ENCODE measurements around the gene KRTAP10-11.
"Not testable (repeated sequence)": the region's sequence is repeated elsewhere in the genome, so short reads cannot be mapped to it uniquely, and the experiment has no call there.

The KRTAP10-11 gene

DNA sequence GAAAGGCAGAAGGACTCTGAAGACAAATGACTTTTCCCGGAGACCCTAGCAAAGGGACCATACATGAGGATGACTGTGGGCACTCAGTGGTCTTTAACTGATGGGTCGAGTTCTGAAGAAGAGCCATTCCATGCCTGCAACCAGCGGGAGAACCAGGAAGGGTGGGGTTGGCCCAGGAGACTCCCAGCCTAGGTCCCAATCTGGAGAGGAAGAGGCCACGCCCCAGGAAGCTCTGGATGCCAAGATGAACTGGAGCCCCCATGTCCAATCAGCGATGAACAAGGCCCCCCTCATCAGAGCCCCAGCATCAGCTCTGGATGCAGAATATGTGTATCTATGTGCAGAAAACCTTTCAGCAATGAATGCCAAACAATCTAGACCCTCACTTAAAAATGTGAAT is 5.5 kb upstream of the KRTAP10-11 start:
- DNase-seq, result no peak

DNA sequence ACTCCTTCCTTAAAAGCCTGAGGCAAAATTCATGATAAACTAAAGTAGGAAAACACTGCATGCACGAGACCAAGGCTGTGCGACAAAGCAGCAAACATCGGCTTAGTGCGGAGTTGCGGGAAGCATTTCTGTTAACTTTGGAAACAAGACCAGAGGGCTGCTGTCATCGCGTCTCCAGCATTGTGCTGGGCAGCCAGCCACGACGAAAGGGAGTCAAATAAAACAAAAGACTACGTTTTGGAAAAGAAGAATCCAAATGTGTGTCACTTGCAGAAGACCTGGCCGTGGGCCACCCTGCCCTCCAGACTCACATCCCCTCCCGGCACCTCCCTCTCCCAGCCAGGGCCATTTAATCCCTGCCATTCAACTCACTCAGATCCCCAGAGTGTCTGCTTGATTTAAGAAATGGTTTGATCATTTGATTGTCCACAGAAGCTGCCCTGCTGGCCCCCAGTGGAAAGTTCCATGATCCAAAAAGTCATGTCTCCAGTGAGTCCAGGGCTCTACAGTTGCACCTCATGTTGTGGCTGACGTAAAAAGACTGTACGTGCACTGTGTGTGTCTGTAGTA is 2.4 kb upstream of the KRTAP10-11 start:
- DNase-seq, result no peak

DNA sequence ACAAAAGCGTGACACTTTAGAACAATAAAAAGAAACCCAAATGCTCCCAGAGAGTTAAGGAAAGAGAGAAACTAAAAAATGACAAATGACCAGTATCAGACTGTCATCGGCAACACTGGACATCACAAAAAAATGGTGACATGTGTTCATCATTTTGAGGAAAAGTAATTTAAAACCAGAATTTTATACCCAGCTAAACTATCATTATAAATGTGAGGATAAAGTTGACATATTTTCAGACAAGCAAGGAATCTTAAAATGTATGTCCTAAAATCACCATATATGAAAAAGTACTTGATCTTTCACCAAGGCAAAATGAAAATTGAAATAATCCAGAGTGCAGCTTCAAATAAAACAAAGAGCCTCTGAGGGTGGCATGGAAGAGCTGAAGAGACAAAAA is 1.3 kb upstream of the KRTAP10-11 start:
- no peak for DNase-seq

DNA sequence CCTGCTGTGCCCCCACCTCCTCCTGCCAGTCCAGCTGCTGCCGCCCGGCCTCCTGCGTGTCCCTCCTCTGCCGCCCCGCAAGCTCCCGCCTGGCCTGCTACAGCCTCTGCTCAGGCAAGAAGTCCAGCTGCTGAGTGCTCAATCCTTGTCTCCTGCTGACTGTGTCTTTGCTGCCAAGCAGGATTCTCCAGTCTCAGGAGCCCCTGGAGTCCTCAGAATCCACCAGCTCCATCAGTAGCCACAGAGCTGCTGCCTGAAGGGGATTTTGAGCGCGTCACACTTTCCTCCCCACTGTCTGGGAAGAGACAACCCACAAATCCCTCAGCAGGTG is 973 bp downstream of the KRTAP10-11 start:
- no peak for DNase-seq

DNA sequence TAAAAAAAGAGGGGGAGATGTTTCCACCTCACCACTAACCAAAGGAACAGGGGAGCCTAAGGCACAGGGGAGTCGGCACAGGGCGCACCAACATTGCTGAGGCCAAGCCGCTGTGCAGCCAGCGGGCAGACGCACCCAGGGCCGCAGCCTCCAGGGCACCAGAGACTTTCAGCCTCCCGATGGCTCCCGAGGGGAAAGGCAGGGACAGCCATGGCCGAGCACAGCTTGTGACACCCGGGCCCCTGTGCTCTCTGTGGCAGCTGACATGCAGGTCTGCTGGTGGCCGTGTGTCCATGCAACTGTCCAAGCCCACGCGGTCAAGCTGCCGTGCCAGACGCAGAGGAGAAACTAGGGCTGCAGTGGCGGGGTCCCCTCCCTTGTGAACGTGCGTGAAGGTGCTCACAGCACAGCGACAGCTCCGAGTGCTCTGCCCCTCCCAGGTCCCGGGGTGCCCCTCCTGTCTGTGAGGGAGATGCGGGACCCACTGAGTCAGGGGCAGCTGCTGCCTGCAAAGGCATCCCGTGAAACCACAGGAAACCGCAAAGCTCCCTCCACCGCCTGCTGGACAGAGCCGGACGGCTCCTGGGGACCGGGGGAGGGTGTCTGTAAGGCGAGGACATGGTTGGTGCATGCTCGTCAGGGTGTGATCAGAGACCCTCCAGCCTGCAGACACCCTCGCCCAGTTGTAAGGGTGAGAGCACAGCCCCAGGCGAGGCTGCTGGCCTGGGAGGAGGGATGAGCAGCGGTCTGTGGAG is 2.5 kb downstream of the KRTAP10-11 start:
- DNase-seq, result no peak

DNA sequence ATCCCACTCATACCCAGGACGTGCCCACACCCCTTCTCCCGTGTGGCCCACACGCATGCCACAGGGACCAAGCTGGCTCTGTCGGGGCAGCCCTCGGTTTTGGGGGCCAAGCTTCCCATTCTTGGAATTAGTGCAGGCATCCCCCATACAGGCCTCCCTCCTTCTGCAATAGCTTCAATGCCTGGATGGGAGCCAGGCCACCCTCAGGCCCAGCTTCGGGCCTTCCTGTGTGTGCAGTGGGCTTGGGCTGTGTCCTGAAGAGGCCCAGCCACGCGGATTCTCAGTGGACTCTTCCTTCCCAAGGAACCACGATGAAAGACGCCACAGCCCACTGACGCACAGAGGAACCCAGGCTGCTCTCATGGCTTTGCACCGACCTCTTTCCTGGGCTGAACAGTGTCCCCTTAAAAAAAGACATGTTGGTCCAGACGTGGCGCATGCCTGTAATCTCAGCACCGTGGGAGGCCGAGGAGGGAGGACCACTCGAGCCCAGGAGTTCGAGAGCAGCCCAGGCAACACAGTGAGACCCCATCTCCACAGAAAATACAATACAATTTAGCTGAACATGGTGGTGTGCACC is 3.4 kb downstream of the KRTAP10-11 start:
- no peak for DNase-seq

DNA sequence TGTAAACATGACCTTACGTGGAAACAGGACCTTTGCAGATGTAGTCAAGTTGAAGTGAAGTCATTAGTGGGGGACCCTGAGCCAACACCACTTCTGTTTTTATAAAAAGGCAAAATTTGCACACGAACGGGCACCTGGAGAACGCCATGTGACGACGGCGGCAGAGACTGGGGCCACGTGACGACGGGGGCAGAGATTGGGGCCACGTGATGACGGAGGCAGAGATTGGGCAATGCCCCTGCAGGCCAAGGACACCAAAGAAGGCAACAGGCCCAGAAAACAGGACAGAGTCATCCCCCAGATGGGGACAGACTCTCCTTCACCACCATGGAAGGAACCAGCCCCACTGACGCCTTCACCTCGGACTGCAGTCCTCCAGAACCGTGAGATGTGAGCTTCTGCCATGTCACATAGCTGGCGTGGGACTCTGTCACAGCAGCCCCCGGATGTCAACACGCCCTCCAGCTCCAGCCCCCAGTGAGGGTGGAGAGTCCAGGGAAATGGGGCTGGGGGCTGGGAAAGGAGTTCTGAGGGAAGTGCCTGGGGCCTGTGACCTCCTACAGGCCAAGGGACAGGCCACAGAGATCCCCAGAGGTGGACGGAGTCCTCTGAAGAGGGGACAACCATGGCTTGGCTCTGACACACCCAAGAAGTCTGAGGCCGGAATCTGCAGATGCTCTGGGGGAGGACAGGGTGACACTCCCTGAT is 4.2 kb downstream of the KRTAP10-11 start:
- no peak for DNase-seq

DNA sequence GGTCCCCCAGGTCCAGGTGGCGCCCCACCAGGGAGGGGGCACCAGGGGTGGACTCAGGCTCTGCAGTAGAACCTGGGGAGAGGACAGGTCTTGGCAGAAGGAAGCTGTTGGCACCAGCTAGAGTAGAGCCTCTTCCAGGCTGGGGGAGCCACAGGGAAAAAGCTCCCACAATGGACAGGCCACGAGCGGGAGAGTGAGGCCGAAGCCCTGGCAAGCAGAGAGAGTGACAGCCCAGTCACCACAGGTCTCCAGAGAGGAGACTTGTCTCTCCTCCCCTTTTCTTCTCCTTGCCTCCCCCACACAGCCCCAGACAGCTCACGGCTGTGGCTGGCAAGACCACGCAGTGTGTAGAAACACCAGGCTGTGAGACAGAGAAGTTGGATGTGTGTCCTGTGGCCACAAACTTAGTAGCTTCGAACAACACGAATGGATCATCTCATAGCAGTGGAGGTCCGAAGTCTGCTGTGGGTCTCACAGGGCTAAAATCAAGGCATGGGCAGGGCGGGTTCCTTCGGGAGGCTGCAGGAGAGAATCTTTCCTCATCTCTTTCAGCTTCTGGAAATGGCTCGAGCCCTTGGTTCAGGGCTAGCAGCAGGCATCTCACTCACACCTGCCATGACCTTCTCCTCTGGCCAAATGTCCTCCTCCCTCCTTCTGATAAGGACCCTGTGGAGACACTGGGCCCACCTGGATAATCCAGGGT is 4.9 kb downstream of the KRTAP10-11 start:
- no peak for DNase-seq

DNA sequence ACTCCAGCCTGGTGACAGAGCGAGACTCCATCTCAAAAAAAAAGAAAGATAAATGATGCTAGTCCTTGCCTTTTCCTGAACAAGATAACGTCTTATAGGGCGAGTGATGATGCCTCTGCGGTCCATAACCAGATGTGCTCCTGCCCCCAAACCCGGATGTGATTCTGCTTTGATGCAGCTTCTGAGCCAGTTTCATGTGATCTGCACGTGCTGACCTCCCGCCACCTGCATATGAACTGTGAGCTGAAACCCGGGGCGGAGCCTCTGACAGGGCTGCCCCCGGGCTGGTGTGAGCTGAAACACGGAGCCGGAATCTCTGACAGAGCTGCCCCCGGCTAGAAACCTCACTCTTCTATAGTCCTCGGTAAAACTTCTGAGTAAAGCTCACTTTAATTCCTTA is 6.9 kb downstream of the KRTAP10-11 start:
- no peak for DNase-seq

DNA sequence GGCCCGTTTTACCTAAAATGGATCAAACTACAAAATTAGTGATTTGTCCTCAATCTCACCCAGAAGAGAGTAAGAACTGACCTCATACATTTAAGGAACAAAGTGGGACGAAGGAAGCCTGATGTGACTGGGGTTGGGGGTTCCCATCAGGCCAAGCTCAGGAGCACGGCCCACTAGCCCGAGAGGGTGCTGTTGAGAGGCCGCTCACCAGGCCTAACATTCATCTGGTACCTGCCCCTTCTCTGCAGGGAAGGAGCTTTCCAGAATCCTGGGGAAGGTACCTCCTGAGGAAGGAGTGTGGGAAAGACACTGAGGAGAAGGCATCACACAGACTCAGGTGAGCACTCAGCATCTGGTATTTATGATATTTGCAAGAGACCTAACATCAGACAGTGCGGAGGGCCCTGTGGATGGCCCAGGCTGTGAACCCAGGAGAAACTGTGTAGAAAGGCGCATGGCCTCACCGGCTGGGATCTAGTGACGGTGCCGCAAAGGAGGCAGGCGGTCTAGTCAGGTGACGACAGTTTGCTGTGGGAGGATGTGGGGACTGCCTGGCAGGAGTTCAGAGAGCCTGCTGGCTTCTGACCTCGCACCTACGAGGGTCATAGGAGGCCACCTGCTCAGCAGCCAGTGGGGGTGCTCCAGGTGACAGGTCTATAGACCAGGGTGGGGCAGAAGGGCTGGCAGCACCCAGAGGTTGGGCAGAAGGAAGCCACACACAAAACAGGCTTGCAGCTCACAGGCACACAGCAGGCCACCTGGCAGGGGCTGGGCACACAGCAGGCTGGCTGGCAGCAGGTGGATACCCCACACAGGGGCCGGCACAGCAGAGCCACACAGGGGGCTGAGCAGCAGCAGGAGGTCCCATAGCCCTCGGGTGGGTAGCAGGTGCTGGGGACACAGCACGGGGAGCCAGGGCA is 7.7 kb downstream of the KRTAP10-11 start:
- DNase-seq, result peak; percentile 81

DNA sequence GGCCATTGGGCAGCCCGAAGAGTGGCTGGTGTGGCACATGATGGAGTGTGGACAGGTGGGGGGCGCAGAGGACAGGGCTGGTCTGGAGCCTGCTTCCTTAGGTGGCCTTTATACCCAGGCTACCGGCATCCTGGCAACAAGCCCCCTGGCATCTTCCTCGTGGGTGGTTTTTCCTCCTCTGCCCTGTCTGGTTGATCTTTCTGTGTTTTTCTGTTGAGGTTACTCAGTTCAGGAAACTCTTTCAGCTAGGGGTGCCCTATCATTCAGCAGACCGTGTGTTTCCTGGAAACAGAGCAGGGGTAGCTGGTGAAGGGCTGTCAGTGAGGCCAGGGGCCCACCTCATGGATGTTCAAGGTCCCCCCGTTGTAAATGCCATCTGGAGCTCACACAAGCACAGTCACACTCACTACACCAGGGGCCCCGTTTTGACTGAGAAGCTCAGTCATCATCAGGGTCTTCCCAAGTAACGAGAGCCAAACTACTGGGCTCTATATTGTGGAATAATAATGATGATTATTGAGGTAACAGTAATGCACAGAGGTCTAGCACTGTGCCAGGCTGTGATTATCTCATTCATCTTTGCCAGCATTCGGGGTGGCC is 8.5 kb downstream of the KRTAP10-11 start, which contains the start of gene KRTAP12-4:
Gene KRTAP12-4, minus strand, starts transcription at position 84 of the 600 bp plus-strand sequence. Its CDS starts 45 bp downstream, at position 39.
- DNase-seq, result peak; percentile 14

DNA sequence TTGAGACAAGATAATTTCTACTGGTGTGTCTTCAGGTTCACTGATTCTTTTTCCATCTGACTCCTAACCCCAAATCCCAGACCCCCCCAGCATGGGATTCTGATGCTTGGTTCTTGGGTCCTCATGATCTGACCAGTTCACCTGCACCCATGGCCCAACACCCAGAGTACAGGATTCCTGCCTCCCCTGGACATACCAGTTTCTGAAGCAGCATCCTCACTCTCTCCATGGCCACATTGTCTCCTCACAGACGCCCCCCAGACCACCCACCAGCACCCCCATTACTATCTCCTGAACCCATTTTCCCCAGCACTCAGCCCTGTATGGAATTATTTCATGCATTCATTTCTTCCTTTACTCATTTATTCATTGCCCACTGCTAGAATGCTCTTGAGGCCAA is 10.7 kb downstream of the KRTAP10-11 start:
- DNase-seq, result no peak

DNA sequence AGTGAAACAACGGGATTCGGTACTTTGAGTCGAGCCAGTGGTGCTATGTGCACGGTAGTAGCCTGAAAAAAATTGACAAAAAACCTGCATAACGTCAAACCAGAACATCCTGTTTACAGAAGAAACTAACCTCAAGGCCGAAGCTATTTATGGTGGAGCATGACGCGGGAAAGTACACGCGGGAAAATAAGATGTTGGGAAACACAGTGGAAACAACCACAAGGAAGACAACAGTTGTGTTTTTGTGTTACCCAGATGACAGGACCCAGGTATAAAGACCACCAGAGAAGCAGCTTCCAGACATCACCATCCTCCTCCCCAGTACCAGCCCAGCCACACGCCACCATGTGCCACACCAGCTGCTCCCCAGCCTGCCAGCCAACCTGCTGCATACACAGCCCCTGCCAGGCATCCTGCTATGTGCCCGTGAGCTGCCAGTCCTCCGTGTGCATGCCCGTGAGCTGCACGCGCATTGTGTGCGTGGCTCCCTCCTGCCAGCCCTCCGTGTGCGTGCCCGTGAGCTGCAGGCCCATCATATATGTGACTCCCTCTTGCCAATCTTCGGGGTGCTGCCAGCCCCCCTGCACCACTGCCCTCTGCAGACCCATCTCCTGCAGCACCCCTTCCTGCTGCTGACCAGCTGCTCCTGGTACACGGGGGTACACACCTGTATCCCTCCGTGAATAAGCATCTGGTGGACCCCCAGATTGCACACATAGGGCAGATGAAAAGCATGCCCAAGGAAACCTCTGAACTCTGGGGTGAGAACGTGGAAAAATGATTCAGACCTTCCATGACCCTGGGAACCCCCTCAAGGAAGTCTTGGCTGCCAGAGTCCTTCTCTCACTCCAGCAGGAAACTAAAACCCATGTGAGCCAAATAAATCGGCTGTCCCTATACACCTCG is 11.7 kb downstream of the KRTAP10-11 start, which contains the start of gene KRTAP12-3:
Gene KRTAP12-3, plus strand, starts transcription at position 298 of the 906 bp plus-strand sequence. Its CDS starts 48 bp downstream, at position 346.
- DNase-seq, result peak; percentile 85

DNA sequence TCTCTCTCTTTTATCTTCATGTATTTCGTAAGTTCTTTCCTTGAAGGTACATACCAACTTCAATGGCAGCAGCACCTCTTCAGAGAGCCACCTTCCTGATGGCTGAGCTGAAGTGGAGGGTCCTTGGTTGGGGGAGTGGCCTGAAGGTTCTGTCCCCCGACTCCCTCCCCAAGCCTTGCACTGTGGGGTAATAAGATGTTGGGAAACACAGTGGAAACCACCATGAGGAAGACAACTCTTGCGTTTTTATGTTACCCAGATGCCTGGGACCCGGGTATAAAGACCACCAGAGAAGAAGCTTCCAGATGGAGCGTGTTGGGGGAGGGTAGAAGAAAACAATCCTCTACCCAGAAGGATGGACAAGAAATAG is 12.3 kb downstream of the KRTAP10-11 start:
- DNase-seq, result no peak

DNA sequence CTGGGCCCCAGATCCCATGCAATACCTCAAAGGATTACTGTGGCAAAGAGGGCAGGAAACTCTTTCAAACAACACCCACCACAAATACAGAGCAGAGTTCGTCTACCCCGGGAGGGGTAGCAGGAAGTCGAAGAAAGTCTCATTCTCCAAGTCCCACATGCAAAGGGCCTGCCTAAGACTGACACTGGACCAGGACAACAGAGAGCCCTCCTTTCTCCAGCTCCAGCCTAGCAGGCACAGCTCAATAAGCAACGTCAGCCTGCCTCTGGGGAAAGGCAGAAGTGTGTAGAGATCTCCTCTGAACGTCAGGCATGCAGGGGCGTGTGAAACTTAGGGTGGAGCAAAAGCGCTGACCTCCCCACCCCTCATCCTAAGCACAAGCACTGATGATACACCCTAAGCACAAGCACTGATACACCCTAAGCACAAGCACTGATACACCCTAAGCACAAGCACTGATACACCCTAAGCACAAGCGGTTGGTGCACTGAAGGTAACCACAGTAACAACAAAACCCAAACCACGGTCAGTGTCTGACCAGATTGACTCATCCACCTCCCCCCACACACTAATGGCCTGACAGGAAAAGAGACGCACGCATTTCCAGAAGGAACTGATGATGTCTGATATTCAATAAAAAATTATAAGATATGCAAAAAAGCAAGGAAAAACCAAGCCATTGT is 12.8 kb downstream of the KRTAP10-11 start:
- DNase-seq, result peak; percentile 49

DNA sequence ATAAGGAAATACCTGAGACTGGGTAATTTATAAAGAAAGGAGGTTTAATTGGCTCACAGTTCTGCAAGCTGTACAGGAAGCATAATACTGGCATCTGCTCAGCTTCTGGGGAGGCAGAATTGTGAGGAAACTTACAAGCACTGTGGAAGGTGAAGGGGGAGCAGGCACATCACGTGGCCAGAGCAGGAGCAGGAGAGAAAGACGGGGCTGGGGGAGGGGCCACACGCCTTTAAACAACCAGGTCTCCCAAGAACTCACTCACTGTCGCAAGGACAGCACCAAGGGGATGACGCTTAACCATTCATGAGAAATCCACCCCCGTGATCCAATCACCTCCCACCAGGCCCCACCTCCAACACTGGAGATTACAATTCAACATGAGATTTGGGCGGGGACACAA is 15.4 kb downstream of the KRTAP10-11 start:
- not testable (repeated sequence) for DNase-seq

DNA sequence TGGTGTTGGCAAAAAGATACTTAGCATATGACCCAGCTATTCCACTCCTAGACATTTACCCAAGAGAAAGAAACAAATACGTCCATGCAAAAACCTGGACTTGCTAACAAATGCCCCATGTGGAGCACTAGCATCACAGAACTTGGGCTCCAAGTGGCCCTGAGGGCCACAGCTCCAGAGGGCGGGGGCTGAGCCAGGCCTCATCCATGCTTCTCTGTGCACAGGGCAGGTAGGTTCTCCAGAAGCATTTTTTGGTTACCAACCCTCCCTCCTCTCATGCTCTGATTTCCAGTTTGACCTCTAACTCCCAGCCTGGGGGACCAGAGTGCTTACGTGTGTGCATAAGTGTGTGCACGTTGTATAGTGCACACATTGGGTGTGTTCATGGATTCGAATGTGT is 18.5 kb downstream of the KRTAP10-11 start:
- DNase-seq, result no peak

DNA sequence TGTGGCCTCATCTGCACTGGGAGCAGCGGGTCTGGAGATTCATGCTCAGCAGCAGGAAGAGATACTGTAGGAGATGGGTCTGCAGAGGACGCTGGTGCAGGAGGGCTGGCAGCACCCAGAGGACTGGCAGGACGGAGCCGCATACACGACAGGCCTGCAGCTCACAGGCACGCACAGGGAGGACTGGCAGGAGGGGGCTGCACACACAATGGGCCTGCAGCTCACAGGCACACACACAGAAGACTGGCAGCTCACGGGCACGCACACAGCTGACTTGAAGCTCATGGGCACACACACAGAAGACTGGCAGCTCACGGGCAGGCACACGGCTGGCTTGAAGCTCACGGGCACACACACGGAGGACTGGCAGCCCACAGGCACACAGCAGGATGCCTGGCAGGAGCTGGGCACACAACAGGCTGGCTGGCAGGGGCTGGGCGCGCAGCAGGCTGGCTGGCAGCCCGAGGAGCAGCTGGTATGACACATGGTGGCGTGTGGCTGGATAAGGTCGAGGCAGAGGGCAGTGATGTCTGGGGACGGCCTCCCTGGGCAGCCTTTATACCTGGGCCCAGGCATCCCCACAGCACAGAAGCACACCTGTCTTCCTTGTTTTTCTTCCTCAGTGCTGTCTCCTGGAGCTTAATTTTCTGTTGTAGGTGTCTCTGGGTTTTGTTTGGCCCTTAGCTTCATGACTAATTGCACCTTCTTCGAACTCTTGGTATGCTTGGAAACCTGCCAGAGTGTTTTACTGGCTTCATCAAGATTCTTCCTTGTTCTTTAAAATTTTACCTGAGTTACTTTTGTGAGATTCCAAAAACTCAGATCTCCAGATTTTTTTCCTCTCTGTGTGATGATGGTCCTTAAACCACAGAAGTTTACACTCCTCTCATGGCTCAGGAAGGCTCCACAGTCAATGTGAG is 20.4 kb downstream of the KRTAP10-11 start, which contains the start of gene KRTAP12-2:
Gene KRTAP12-2, minus strand, starts transcription at position 527 of the 920 bp plus-strand sequence. Its CDS starts 41 bp downstream, at position 486.
- DNase-seq, result no peak
